Endothelial cell (in vitro differentiated cells): ENCODE measurements around the gene SPI1. TPM values are rescaled to one million over a fixed set of nuclear protein-coding genes. Genes with fewer than 3 reads are reported as not detected.
"Not testable (repeated sequence)": the region's sequence is repeated elsewhere in the genome, so short reads cannot be mapped to it uniquely, and the experiment has no call there.

Experiments used
- DNase-seq: peaks from one replicate; pipeline ENCODE4 v3.0.0; 2021; ENCODE audit warnings: low spot score
- H3K27ac Mint-ChIP-seq: one replicate; pipeline ENCODE4 v1.8.0; 2021; ENCODE audit warnings: mixed read lengths, inconsistent platforms; ENCODE audit not compliant: unreplicated experiment
- H3K27me3 Mint-ChIP-seq: one replicate; pipeline ENCODE4 v1.8.0; 2021; ENCODE audit warnings: mild to moderate bottlenecking, moderate library complexity, mixed read lengths, inconsistent platforms; ENCODE audit not compliant: unreplicated experiment
- H3K36me3 Mint-ChIP-seq: one replicate; pipeline ENCODE4 v1.8.0; 2021; ENCODE audit warnings: mild to moderate bottlenecking, low read depth, mixed read lengths, inconsistent platforms; ENCODE audit not compliant: unreplicated experiment
- H3K4me1 Mint-ChIP-seq: one replicate; pipeline ENCODE4 v1.8.0; 2021; ENCODE audit warnings: mild to moderate bottlenecking, mixed read lengths, inconsistent platforms; ENCODE audit not compliant: unreplicated experiment
- H3K4me3 Mint-ChIP-seq: one replicate; pipeline ENCODE4 v1.8.0; 2021; ENCODE audit warnings: mild to moderate bottlenecking, mixed read lengths, inconsistent platforms; ENCODE audit not compliant: unreplicated experiment
- H3K9me3 Mint-ChIP-seq: one replicate; pipeline ENCODE4 v1.8.0; 2021; ENCODE audit warnings: mixed read lengths, inconsistent platforms; ENCODE audit not compliant: unreplicated experiment
- CTCF ChIP-seq: fragments of 200-600 bp; sonication (generic); IDR thresholded peaks from one replicate; pipeline ENCODE4 v1.5.0; 2021; ENCODE audit warnings: antibody characterized with exemption; ENCODE audit not compliant: unreplicated experiment
- total RNA-seq: library from RNA; stranded (reverse); fragmentation: NEBNext Ultra II Directional; extraction: Animal tissue kit (Norgen Biotek cat#: 25700); gene quantifications from one replicate; pipeline ENCODE4 v1.2.1, GENCODE V29; 2021; ENCODE audit not compliant: unreplicated experiment

SPI1 gene
- total RNA-seq, 1 donor from 2014 or later = not detected

- H3K27ac Mint-ChIP-seq = no peak overlapping the region
- no peaks in the 10 kb centered on the region for H3K9me3 Mint-ChIP-seq
- no peaks in the 10 kb centered on the region for H3K4me1 Mint-ChIP-seq
- no peak for TF ChIP-seq CTCF
- peaks cover 21% of the 10 kb centered on the region for H3K27me3 Mint-ChIP-seq
- H3K4me3 Mint-ChIP-seq = no peak overlapping the region
- DNase-seq = no peak
- no peaks in the 10 kb centered on the region for H3K36me3 Mint-ChIP-seq
Observed at GRCh38 chr11:47340010-47340409, 38.3 kb downstream of the SPI1 start.

GRCh38 chr11:47338396-47339241, 39.7 kb downstream of the SPI1 start:
- no peak overlapping the region for H3K4me3 Mint-ChIP-seq
- TF ChIP-seq CTCF = no peak
- peaks cover 19% of the 10 kb centered on the region for H3K27me3 Mint-ChIP-seq
- H3K9me3 Mint-ChIP-seq = no peaks in the 10 kb centered on the region
- no peaks in the 10 kb centered on the region for H3K4me1 Mint-ChIP-seq
- H3K27ac Mint-ChIP-seq = no peak overlapping the region
- DNase-seq = no peak
- H3K36me3 Mint-ChIP-seq = no peaks in the 10 kb centered on the region

GRCh38 chr11:47337229-47337924, 41.0 kb downstream of the SPI1 start:
- DNase-seq = no peak
- TF ChIP-seq CTCF = no peak
- no peaks in the 10 kb centered on the region for H3K4me1 Mint-ChIP-seq
- H3K9me3 Mint-ChIP-seq = no peaks in the 10 kb centered on the region
- H3K27ac Mint-ChIP-seq = no peak overlapping the region
- H3K4me3 Mint-ChIP-seq = no peak overlapping the region
- peaks cover 19% of the 10 kb centered on the region for H3K27me3 Mint-ChIP-seq
- no peaks in the 10 kb centered on the region for H3K36me3 Mint-ChIP-seq

- Mint-ChIP-seq H3K9me3 (no peaks in the 10 kb centered on the region), H3K4me1 (no peaks in the 10 kb centered on the region), H3K27ac (peak overlapping the region; percentile 27), H3K4me3 (no peak overlapping the region), H3K36me3 (no peaks in the 10 kb centered on the region), H3K27me3 (peaks cover 14% of the 10 kb centered on the region)
- no peak for DNase-seq
- no peak for TF ChIP-seq CTCF
Observed at GRCh38 chr11:47336595-47336994, 41.8 kb downstream of the SPI1 start.

GRCh38 chr11:47335733-47336132, 42.6 kb downstream of the SPI1 start:
- DNase-seq = no peak
- no peaks in the 10 kb centered on the region for H3K36me3 Mint-ChIP-seq
- H3K27ac Mint-ChIP-seq = no peak overlapping the region
- H3K4me1 Mint-ChIP-seq = no peaks in the 10 kb centered on the region
- H3K27me3 Mint-ChIP-seq = peaks cover 13% of the 10 kb centered on the region
- H3K4me3 Mint-ChIP-seq = no peak overlapping the region
- no peaks in the 10 kb centered on the region for H3K9me3 Mint-ChIP-seq
- TF ChIP-seq CTCF = no peak

GRCh38 chr11:47334699-47335411, 43.5 kb downstream of the SPI1 start:
- not testable (repeated sequence) for H3K4me3 Mint-ChIP-seq, H3K27me3 Mint-ChIP-seq, H3K9me3 Mint-ChIP-seq, H3K27ac Mint-ChIP-seq, DNase-seq, H3K36me3 Mint-ChIP-seq, H3K4me1 Mint-ChIP-seq
